Measurements from ENCODE around the gene ATG16L1.

DNA sequence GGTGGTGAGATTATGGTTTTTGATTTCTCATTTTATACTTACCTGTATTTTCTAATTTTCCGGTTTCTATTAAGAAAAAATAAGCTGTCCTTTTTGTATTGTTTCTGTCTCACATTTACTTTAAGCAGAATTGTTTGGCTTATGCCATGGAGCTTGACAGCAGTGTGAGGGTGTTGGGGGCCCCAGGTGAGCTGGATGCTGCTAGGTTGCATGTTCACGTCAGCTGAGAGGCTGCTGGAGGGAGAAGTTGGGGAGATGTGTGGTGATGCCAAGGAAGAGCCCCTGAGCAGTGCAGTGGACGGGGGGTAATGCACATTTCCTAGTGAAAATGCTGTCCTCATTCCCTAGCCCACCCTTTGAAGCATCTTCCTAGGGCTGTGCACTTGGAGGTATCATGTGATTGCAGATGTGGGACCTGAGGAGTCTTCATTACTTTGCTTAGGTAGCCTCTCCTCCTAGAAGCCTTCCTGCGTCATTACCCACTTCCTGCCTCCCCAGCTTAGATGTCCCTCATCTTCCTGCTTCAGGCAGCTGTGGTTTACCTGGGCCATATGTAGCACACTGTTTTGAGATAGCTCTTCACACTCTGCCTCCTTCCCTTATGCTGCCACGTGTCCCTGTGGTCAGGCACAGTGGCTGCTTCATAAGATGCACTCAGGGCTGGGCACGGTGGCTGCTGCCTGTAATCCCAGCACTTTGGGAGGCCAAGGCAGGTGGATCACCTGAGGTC lies 16.2 kb downstream of the ATG16L1 start:
- TF ChIP-seq, protein P1, sequence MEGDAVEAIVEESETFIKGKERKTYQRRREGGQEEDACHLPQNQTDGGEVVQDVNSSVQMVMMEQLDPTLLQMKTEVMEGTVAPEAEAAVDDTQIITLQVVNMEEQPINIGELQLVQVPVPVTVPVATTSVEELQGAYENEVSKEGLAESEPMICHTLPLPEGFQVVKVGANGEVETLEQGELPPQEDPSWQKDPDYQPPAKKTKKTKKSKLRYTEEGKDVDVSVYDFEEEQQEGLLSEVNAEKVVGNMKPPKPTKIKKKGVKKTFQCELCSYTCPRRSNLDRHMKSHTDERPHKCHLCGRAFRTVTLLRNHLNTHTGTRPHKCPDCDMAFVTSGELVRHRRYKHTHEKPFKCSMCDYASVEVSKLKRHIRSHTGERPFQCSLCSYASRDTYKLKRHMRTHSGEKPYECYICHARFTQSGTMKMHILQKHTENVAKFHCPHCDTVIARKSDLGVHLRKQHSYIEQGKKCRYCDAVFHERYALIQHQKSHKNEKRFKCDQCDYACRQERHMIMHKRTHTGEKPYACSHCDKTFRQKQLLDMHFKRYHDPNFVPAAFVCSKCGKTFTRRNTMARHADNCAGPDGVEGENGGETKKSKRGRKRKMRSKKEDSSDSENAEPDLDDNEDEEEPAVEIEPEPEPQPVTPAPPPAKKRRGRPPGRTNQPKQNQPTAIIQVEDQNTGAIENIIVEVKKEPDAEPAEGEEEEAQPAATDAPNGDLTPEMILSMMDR (IDR thresholded peaks at IDR 0.05) = no peak
- no peak for TF ChIP-seq POLR2A (IDR thresholded peaks at IDR 0.05)
